Parathyroid adenoma (tissue), 2 donors: ENCODE data around the gene MRPL55.

ENCODE experiments used
- H2AFZ ChIP-seq: fragments of 300-600 bp; sonication (generic); one replicate; pipeline ENCODE4 v1.7.0; 2017; ENCODE audit warnings: antibody characterized with exemption, mild to moderate bottlenecking
- H3K27ac ChIP-seq: fragments of 300-600 bp; sonication (generic); one replicate; pipeline ENCODE4 v1.7.0; 2017
- H3K27me3 ChIP-seq: fragments of 300-600 bp; sonication (generic); one replicate; pipeline ENCODE4 v1.7.0; 2017; ENCODE audit warnings: low read length; ENCODE audit not compliant: control insufficient read depth, insufficient read depth
- H3K36me3 ChIP-seq: fragments of 300-600 bp; sonication (generic); one replicate; pipeline ENCODE4 v1.7.0; 2017; ENCODE audit warnings: low read length; ENCODE audit not compliant: control insufficient read depth, insufficient read depth
- H3K4me1 ChIP-seq: fragments of 300-600 bp; sonication (generic); one replicate; pipeline ENCODE4 v1.7.0; 2017; ENCODE audit warnings: control low read depth
- H3K4me2 ChIP-seq: fragments of 300-600 bp; sonication (generic); one replicate; pipeline ENCODE4 v1.7.0; 2017; ENCODE audit warnings: low read length
- H3K4me3 ChIP-seq: fragments of 300-600 bp; sonication (generic); one replicate; pipeline ENCODE4 v1.7.0; 2017; ENCODE audit warnings: low read depth, low read length
- H3K79me2 ChIP-seq: fragments of 300-600 bp; sonication (generic); one replicate; pipeline ENCODE4 v1.7.0; 2017; ENCODE audit warnings: control low read depth
- H3K9ac ChIP-seq: fragments of 300-600 bp; sonication (generic); one replicate; pipeline ENCODE4 v1.7.0; 2017; ENCODE audit warnings: mild to moderate bottlenecking
- H3K9me3 ChIP-seq: fragments of 300-600 bp; sonication (generic); one replicate; pipeline ENCODE4 v1.7.0; 2017; ENCODE audit warnings: low read length; ENCODE audit not compliant: control insufficient read depth
- CTCF ChIP-seq: fragments of 300-600 bp; sonication (generic); IDR thresholded peaks from one replicate; pipeline ENCODE4 v1.7.0; 2017; ENCODE audit warnings: antibody characterized with exemption, mild to moderate bottlenecking
- donor health status: primary hyperparathyroidism.

Gene MRPL55

GRCh38 chr1:228144993-228145343, 35.9 kb upstream of the MRPL55 start:
- no peak overlapping the region for H3K4me2 ChIP-seq
- H3K9me3 ChIP-seq: no peaks in the 10 kb centered on the region
- H3K4me1 ChIP-seq: peaks cover 4% of the 10 kb centered on the region
- no peak overlapping the region for H3K4me3 ChIP-seq
- TF ChIP-seq CTCF: no peak
- no peak overlapping the region for H3K9ac ChIP-seq
- no peak overlapping the region for H3K27ac ChIP-seq
- no peaks in the 10 kb centered on the region for H3K27me3 ChIP-seq
- no peaks in the 10 kb centered on the region for H3K36me3 ChIP-seq
- no peak overlapping the region for H2AFZ ChIP-seq
- H3K79me2 ChIP-seq: peaks cover 47% of the 10 kb centered on the region

- TF ChIP-seq CTCF: no peak
- no peaks in the 10 kb centered on the region for H3K36me3 ChIP-seq
- no peaks in the 10 kb centered on the region for H3K9me3 ChIP-seq
- no peak overlapping the region for H3K4me2 ChIP-seq
- peaks cover 4% of the 10 kb centered on the region for H3K4me1 ChIP-seq
- no peak overlapping the region for H2AFZ ChIP-seq
- H3K79me2 ChIP-seq: peaks cover 45% of the 10 kb centered on the region
- H3K9ac ChIP-seq: no peak overlapping the region
- H3K27me3 ChIP-seq: no peaks in the 10 kb centered on the region
- H3K4me3 ChIP-seq: no peak overlapping the region
- no peak overlapping the region for H3K27ac ChIP-seq
Measured at GRCh38 chr1:228144193-228144992, 35.3 kb upstream of the MRPL55 start.

GRCh38 chr1:228143480-228144192, 34.5 kb upstream of the MRPL55 start:
- H3K27ac ChIP-seq: no peak overlapping the region
- H3K79me2 ChIP-seq: peaks cover 45% of the 10 kb centered on the region
- H3K9ac ChIP-seq: no peak overlapping the region
- no peaks in the 10 kb centered on the region for H3K9me3 ChIP-seq
- no peak overlapping the region for H3K4me3 ChIP-seq
- no peak for TF ChIP-seq CTCF
- H3K36me3 ChIP-seq: no peaks in the 10 kb centered on the region
- no peak overlapping the region for H2AFZ ChIP-seq
- H3K27me3 ChIP-seq: no peaks in the 10 kb centered on the region
- H3K4me2 ChIP-seq: no peak overlapping the region
- H3K4me1 ChIP-seq: peaks cover 4% of the 10 kb centered on the region

- no peak overlapping the region for H3K4me3 ChIP-seq
- no peak overlapping the region for H3K27ac ChIP-seq
Measured at GRCh38 chr1:228142701-228143136, 33.6 kb upstream of the MRPL55 start.

More at GRCh38 chr1:228142701-228143136, 33.6 kb upstream of the MRPL55 start:
- Histone ChIP-seq H3K4me2 (no peak overlapping the region), H2AFZ (no peak overlapping the region), H3K4me1 (peaks cover 4% of the 10 kb centered on the region), H3K9me3 (no peaks in the 10 kb centered on the region), H3K79me2 (peaks cover 45% of the 10 kb centered on the region), H3K9ac (no peak overlapping the region), H3K27me3 (no peaks in the 10 kb centered on the region), H3K36me3 (no peaks in the 10 kb centered on the region)
- no peak for TF ChIP-seq CTCF
